Measurements from ENCODE around the gene PRTN3. TPM values are rescaled to one million over a fixed set of nuclear protein-coding genes. Genes with fewer than 3 reads are reported as not detected.

The PRTN3 gene
- total and polyA plus RNA-seq, 4 donors, result 0.17 to 225 (median 1.7) TPM

DNA sequence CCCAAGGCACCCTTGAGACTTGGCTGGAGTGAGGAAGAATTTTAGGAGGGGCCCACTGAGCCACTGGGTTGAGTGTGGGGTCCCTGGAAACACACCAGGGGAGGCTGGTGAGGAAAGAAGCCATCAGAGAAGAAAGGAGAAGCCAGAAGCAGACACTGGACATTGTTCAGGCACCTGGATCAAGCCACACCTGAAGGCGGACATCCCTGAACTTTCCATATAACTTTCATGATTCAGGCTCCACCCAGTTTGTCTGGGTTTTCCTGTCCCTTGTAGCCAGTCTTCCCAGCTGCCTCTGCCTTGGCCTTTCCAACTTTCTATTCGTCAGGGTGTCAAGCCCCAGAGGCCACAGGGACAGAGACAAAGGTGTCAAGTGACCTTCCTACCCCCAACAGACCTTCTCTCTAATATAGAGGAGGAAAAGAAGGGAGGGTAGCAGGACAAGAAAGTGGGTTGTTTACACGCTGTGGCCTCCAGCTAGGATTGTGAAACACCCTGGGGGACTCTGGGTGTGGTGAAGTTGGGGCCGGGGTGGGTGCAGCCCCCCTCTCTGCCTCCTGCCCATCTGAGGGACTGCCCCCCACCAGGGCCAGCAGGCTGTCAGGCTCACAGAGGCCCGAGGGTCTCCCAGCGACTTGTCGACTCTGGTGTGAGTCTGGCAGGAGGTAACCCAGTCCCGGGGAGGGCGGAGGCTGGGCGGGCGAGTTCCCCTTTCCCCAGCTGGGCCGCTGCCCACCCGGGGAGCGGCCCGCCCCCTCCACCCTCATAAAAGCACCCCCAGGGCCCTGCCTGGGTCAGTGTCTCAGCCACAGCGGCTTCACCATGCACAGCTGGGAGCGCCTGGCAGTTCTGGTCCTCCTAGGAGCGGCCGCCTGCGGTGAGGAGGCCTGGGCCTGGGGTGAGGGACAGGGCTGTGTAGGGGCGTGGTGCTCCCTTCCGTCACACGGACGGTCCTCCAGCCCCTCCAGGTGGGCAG lies 18.4 kb downstream of the PRTN3 start, which contains the start of gene CFD (continued):
- TF ChIP-seq, protein P1, sequence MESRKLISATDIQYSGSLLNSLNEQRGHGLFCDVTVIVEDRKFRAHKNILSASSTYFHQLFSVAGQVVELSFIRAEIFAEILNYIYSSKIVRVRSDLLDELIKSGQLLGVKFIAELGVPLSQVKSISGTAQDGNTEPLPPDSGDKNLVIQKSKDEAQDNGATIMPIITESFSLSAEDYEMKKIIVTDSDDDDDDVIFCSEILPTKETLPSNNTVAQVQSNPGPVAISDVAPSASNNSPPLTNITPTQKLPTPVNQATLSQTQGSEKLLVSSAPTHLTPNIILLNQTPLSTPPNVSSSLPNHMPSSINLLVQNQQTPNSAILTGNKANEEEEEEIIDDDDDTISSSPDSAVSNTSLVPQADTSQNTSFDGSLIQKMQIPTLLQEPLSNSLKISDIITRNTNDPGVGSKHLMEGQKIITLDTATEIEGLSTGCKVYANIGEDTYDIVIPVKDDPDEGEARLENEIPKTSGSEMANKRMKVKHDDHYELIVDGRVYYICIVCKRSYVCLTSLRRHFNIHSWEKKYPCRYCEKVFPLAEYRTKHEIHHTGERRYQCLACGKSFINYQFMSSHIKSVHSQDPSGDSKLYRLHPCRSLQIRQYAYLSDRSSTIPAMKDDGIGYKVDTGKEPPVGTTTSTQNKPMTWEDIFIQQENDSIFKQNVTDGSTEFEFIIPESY (IDR thresholded peaks at IDR 0.05), result no peak
- TF ChIP-seq NR2F2 (IDR thresholded peaks at IDR 0.05) (no peak), RAD21 (IDR thresholded peaks at IDR 0.05) (no peak), HNF4G (IDR thresholded peaks at IDR 0.05) (no peak), JUND (IDR thresholded peaks at IDR 0.05) (no peak), YY1 (IDR thresholded peaks at IDR 0.05) (no peak), EGR1 (IDR thresholded peaks at IDR 0.05; ENCODE audit: low read depth in 2 of 2) (no peak)

DNA sequence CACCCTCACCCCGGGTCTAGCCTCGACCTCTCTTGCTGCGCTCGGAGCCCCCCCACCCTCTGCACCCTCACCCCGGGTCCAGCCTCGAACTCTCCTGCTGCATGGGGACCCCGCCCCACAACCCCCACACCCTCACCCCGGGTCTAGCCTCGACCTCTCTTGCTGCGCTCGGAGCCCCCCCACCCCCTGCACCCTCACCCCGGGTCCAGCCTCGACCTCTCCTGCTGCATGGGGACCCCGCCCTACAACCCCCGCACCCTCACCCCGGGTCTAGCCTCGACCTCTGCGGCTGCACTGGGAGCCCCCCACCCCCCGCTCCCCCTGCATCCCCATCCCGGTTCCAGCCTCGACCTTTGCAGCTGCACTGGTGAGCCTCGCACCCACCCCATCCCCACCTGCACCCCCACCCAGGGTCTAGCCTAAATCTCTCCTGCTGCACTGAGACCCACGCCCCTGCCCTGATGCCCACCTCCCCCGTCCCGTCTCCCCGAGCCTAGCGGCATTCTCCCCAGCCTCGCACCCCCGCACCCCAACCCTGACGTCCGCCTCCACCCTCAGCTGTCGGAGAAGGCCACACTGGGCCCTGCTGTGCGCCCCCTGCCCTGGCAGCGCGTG lies 20.4 kb downstream of the PRTN3 start:
- no peak for DNase-seq (ENCODE audit: low spot score)
- TF ChIP-seq RXRA (IDR thresholded peaks at IDR 0.05) (no peak), EGR1 (IDR thresholded peaks at IDR 0.05; ENCODE audit: low read depth in 2 of 2) (no peak), HNF4A (conservative IDR thresholded peaks at IDR 0.05) (no peak), REST (IDR thresholded peaks at IDR 0.05) (no peak), FOXA2 (IDR thresholded peaks at IDR 0.05) (no peak), YY1 (IDR thresholded peaks at IDR 0.05) (no peak), SP1 (IDR thresholded peaks at IDR 0.05) (no peak), NR2F2 (IDR thresholded peaks at IDR 0.05) (no peak), JUND (IDR thresholded peaks at IDR 0.05) (no peak), TAF1 (conservative IDR thresholded peaks at IDR 0.05) (no peak)
- TF ChIP-seq, protein P2, sequence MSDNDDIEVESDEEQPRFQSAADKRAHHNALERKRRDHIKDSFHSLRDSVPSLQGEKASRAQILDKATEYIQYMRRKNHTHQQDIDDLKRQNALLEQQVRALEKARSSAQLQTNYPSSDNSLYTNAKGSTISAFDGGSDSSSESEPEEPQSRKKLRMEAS (IDR thresholded peaks at IDR 0.05), result no peak
- TF ChIP-seq, protein P1 (IDR thresholded peaks at IDR 0.05), result no peak
- no peak overlapping the region for H3K27ac ChIP-seq (ENCODE audit: low read depth in 1 of 2, low read length in 2 of 2)
- H3K4me3 ChIP-seq (ENCODE audit: low read depth in 1 of 3, low read length in 3 of 3), result no peak overlapping the region
- no peaks in the 10 kb centered on the region for H3K36me3 ChIP-seq (ENCODE audit: control insufficient read depth in 4 of 4, insufficient read depth in 3 of 4, low read depth in 1 of 4, low read length in 3 of 4)
- H3K27me3 ChIP-seq (ENCODE audit: control insufficient read depth in 4 of 4, insufficient read depth in 4 of 4, low read length in 3 of 4), result no peaks in the 10 kb centered on the region
- peaks cover 0 to 1% (median 0%) of the 10 kb centered on the region in 4 donors for H3K9me3 ChIP-seq (ENCODE audit: control insufficient read depth in 4 of 4, low read length in 3 of 4)
- H3K4me1 ChIP-seq (ENCODE audit: control insufficient read depth in 4 of 4, insufficient read depth in 4 of 4, low read length in 3 of 4), result peaks cover 0 to 20% (median 11%) of the 10 kb centered on the region in 4 donors
- WGBS, result 66% methylated on average over 34 of the region's 35 CpGs
- no peak overlapping the region for H3K9ac ChIP-seq (ENCODE audit: low read depth in 1 of 2, low read length in 2 of 2)

All from liver (tissue), 9 donors.